Measurements from ENCODE around the gene USP48. TPM values are rescaled to one million over a fixed set of nuclear protein-coding genes. Genes with fewer than 3 reads are reported as not detected.
A peak's percentile ranks its signal among the peaks of the same experiment; 100 is the strongest.

Gene USP48, protein sequence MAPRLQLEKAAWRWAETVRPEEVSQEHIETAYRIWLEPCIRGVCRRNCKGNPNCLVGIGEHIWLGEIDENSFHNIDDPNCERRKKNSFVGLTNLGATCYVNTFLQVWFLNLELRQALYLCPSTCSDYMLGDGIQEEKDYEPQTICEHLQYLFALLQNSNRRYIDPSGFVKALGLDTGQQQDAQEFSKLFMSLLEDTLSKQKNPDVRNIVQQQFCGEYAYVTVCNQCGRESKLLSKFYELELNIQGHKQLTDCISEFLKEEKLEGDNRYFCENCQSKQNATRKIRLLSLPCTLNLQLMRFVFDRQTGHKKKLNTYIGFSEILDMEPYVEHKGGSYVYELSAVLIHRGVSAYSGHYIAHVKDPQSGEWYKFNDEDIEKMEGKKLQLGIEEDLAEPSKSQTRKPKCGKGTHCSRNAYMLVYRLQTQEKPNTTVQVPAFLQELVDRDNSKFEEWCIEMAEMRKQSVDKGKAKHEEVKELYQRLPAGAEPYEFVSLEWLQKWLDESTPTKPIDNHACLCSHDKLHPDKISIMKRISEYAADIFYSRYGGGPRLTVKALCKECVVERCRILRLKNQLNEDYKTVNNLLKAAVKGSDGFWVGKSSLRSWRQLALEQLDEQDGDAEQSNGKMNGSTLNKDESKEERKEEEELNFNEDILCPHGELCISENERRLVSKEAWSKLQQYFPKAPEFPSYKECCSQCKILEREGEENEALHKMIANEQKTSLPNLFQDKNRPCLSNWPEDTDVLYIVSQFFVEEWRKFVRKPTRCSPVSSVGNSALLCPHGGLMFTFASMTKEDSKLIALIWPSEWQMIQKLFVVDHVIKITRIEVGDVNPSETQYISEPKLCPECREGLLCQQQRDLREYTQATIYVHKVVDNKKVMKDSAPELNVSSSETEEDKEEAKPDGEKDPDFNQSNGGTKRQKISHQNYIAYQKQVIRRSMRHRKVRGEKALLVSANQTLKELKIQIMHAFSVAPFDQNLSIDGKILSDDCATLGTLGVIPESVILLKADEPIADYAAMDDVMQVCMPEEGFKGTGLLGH
- total RNA-seq = 26.1 TPM in 2 replicates

- no peaks in the 10 kb centered on the region for H3K36me3 ChIP-seq (ENCODE audit: control insufficient read depth, insufficient read depth, low read length)
- no peaks in the 10 kb centered on the region for H3K27me3 ChIP-seq (ENCODE audit: control insufficient read depth, insufficient read depth, low read length)
- TF ChIP-seq CTCF (IDR thresholded peaks at IDR 0.05; ENCODE audit: insufficient read depth, low read length, poor library complexity, severe bottlenecking) = no peak
- peak within 1 kb of the TSS; percentile 89 for H3K4me3 ChIP-seq (ENCODE audit: low read depth, low read length)
- DNase-seq (ENCODE audit: low read depth) = peak; percentile 73
These were observed at the start of gene USP48 for GRCh38 chr1:21782868-21783678. Gene USP48 (minus strand): TSS chr1:21783149. CDS start chr1:21782957, 192 bp downstream.

DNA sequence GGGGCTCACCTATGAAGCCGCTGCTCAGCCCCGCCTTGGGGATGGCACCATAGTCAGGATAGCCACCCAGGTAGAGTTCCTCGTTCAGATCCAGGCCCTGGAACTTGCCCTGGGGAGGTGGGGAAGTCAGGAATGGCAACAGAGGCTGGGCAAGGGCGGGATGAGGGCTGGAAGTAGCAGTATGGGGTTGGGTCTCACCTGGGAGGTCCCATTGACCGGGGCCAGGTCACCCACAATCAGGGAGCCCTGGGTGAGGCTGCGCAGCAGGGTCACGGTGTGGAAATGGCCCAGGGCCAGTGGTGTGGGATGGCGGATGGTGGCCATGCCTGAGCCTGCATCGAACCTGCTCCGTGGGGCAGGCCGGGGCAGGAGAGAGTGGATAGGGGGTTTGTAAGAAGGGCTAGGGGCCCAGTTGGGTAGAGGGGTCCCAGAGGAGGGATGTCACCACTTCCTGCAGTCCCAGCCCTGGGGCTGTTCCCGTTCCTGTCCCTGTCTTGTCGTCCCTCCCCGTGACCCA is 48.6 kb upstream of the USP48 start:
- Histone ChIP-seq H3K27me3 (ENCODE audit: control insufficient read depth, insufficient read depth, low read length) (no peaks in the 10 kb centered on the region), H3K36me3 (ENCODE audit: control insufficient read depth, insufficient read depth, low read length) (peaks cover 15% of the 10 kb centered on the region), H3K4me3 (ENCODE audit: low read depth, low read length) (no peak overlapping the region)
- DNase-seq (ENCODE audit: low read depth) = no peak
- no peak for TF ChIP-seq CTCF (IDR thresholded peaks at IDR 0.05; ENCODE audit: insufficient read depth, low read length, poor library complexity, severe bottlenecking)

- no peak for DNase-seq (ENCODE audit: low read depth)
- TF ChIP-seq CTCF (IDR thresholded peaks at IDR 0.05; ENCODE audit: insufficient read depth, low read length, poor library complexity, severe bottlenecking) = no peak
- no peak overlapping the region for H3K4me3 ChIP-seq (ENCODE audit: low read depth, low read length)
- H3K27me3 ChIP-seq (ENCODE audit: control insufficient read depth, insufficient read depth, low read length) = no peaks in the 10 kb centered on the region
- H3K36me3 ChIP-seq (ENCODE audit: control insufficient read depth, insufficient read depth, low read length) = peaks cover 15% of the 10 kb centered on the region
These were observed 48.0 kb upstream of the USP48 start for GRCh38 chr1:21830792-21831453.

- no peak for TF ChIP-seq CTCF (IDR thresholded peaks at IDR 0.05; ENCODE audit: insufficient read depth, low read length, poor library complexity, severe bottlenecking)
- no peaks in the 10 kb centered on the region for H3K27me3 ChIP-seq (ENCODE audit: control insufficient read depth, insufficient read depth, low read length)
- H3K4me3 ChIP-seq (ENCODE audit: low read depth, low read length) = no peak overlapping the region
- H3K36me3 ChIP-seq (ENCODE audit: control insufficient read depth, insufficient read depth, low read length) = peaks cover 17% of the 10 kb centered on the region
- no peak for DNase-seq (ENCODE audit: low read depth)
These were observed 46.3 kb upstream of the USP48 start for GRCh38 chr1:21829294-21829693.

All from kidney epithelial cell (primary cell).